Measurements from ENCODE around the gene C12orf75. TPM values are rescaled to one million over a fixed set of nuclear protein-coding genes. Genes with fewer than 3 reads are reported as not detected.

Gene C12orf75
- total and polyA plus RNA-seq, 2 experiments from 2014 or later: 43.9 to 69.8 TPM

GRCh38 chr12:105336411-105336810 is 5.9 kb downstream of the C12orf75 start:
- H2AFZ ChIP-seq: no peak overlapping the region
- peaks cover 40% of the 10 kb centered on the region for H3K4me1 Mint-ChIP-seq
- no peak for ATAC-seq
- TF ChIP-seq, protein P1, sequence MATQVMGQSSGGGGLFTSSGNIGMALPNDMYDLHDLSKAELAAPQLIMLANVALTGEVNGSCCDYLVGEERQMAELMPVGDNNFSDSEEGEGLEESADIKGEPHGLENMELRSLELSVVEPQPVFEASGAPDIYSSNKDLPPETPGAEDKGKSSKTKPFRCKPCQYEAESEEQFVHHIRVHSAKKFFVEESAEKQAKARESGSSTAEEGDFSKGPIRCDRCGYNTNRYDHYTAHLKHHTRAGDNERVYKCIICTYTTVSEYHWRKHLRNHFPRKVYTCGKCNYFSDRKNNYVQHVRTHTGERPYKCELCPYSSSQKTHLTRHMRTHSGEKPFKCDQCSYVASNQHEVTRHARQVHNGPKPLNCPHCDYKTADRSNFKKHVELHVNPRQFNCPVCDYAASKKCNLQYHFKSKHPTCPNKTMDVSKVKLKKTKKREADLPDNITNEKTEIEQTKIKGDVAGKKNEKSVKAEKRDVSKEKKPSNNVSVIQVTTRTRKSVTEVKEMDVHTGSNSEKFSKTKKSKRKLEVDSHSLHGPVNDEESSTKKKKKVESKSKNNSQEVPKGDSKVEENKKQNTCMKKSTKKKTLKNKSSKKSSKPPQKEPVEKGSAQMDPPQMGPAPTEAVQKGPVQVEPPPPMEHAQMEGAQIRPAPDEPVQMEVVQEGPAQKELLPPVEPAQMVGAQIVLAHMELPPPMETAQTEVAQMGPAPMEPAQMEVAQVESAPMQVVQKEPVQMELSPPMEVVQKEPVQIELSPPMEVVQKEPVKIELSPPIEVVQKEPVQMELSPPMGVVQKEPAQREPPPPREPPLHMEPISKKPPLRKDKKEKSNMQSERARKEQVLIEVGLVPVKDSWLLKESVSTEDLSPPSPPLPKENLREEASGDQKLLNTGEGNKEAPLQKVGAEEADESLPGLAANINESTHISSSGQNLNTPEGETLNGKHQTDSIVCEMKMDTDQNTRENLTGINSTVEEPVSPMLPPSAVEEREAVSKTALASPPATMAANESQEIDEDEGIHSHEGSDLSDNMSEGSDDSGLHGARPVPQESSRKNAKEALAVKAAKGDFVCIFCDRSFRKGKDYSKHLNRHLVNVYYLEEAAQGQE (IDR thresholded peaks at IDR 0.05; ENCODE audit: unreplicated experiment): no peak
- TF ChIP-seq EZH2 (IDR thresholded peaks at IDR 0.05; ENCODE audit: low read depth, unreplicated experiment) (no peak), ZNF462 (CRISPR knock-in tag; IDR thresholded peaks at IDR 0.05) (no peak), EZH2phosphoT487 (IDR thresholded peaks at IDR 0.05; ENCODE audit: unreplicated experiment) (no peak), POLR2AphosphoS5 (IDR thresholded peaks at IDR 0.05; ENCODE audit: low read depth) (no peak), STAT1 (IDR thresholded peaks at IDR 0.05; ENCODE audit: unreplicated experiment) (no peak), NANOG (IDR thresholded peaks at IDR 0.05; ENCODE audit: borderline replicate concordance) (no peak), CREB1 (CRISPR knock-in tag; IDR thresholded peaks at IDR 0.05; ENCODE audit: low read depth) (no peak), ZNF331 (CRISPR knock-in tag; IDR thresholded peaks at IDR 0.05; ENCODE audit: low read depth) (no peak)
- TF ChIP-seq, protein P2, sequence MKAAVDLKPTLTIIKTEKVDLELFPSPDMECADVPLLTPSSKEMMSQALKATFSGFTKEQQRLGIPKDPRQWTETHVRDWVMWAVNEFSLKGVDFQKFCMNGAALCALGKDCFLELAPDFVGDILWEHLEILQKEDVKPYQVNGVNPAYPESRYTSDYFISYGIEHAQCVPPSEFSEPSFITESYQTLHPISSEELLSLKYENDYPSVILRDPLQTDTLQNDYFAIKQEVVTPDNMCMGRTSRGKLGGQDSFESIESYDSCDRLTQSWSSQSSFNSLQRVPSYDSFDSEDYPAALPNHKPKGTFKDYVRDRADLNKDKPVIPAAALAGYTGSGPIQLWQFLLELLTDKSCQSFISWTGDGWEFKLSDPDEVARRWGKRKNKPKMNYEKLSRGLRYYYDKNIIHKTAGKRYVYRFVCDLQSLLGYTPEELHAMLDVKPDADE (IDR thresholded peaks at IDR 0.05): no peak
- TF ChIP-seq, protein P3, sequence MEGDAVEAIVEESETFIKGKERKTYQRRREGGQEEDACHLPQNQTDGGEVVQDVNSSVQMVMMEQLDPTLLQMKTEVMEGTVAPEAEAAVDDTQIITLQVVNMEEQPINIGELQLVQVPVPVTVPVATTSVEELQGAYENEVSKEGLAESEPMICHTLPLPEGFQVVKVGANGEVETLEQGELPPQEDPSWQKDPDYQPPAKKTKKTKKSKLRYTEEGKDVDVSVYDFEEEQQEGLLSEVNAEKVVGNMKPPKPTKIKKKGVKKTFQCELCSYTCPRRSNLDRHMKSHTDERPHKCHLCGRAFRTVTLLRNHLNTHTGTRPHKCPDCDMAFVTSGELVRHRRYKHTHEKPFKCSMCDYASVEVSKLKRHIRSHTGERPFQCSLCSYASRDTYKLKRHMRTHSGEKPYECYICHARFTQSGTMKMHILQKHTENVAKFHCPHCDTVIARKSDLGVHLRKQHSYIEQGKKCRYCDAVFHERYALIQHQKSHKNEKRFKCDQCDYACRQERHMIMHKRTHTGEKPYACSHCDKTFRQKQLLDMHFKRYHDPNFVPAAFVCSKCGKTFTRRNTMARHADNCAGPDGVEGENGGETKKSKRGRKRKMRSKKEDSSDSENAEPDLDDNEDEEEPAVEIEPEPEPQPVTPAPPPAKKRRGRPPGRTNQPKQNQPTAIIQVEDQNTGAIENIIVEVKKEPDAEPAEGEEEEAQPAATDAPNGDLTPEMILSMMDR (conservative IDR thresholded peaks at IDR 0.05; ENCODE audit: low read depth in 2 of 2): no peak
- no peak overlapping the region for H3K4me3 Mint-ChIP-seq
- H3F3A ChIP-seq (replicated peaks; ENCODE audit: low read depth): no peaks in the 10 kb centered on the region
- H3K9me3 Mint-ChIP-seq: peaks cover 12% of the 10 kb centered on the region
- peaks cover 17% of the 10 kb centered on the region; the same call in 1 of the 2 replicates for H4K20me1 ChIP-seq (replicated peaks; ENCODE audit: insufficient read depth)
- H3K36me3 ChIP-seq (ENCODE audit: insufficient read depth): 0 out of 2 replicates have a peak, but pooled peaks cover 2% of the 10 kb centered on the region
- H3K27me3 Mint-ChIP-seq (ENCODE audit: insufficient read depth, low read depth, poor library complexity): no peaks in the 10 kb centered on the region
- no peaks in the 10 kb centered on the region for H3K9me2 ChIP-seq (ENCODE audit: insufficient read depth)
- peaks cover 55% of the 10 kb centered on the region for H3K79me2 ChIP-seq (replicated peaks; ENCODE audit: insufficient read depth)
- no peak overlapping the region for H3K4me3 ChIP-seq
- no peak overlapping the region for H3K4me2 ChIP-seq
- H3K27ac Mint-ChIP-seq: no peak overlapping the region
- peaks cover 3% of the 10 kb centered on the region for H3K27me3 ChIP-seq (ENCODE audit: insufficient read depth)
- H3K4me1 ChIP-seq (ENCODE audit: insufficient read depth): peaks cover 38% of the 10 kb centered on the region
- H3K27ac ChIP-seq (ENCODE audit: low read depth): no peak overlapping the region
- no peak for DNase-seq (ENCODE audit: low spot score)
- peaks cover 12% of the 10 kb centered on the region for H3K36me3 Mint-ChIP-seq (ENCODE audit: low read depth)

All from GM23338 (cell line).